Endometrial microvascular endothelial cells (primary cell): ENCODE measurements around the gene ATF4. TPM values are rescaled to one million over a fixed set of nuclear protein-coding genes. Genes with fewer than 3 reads are reported as not detected.

Experiments
- in situ Hi-C: cut with HindIII; loops from 2 replicates; pipeline ENCODE4 v1.10.0; 2017; ENCODE audit warnings: low sequenced_read_pairs, low pct_unique_long_range_greater_than_20kb; ENCODE audit errors: inconsistent ontology term
- total RNA-seq: library from RNA; depleted of rRNA; stranded (reverse); fragments of >200 nt; gene quantifications from one replicate; pipeline ENCODE4 v1.2.3, GENCODE V29; 2015; ENCODE audit errors: inconsistent ontology term

Gene ATF4
- total RNA-seq, 1 donor from 2014 or later = 209 TPM

GRCh38 chr22:39522567-39523300 is 2.4 kb downstream of the ATF4 start:
- in situ Hi-C loops = no loop called here

GRCh38 chr22:39524089-39524752 is 3.9 kb downstream of the ATF4 start:
- in situ Hi-C loops = no loop called here

GRCh38 chr22:39524753-39525657 is 4.6 kb downstream of the ATF4 start:
- in situ Hi-C loops = no loop called here

GRCh38 chr22:39525658-39525975 is 5.3 kb downstream of the ATF4 start:
- in situ Hi-C loops = no loop called here

- in situ Hi-C loops = no loop called here
These were observed 6.4 kb downstream of the ATF4 start for GRCh38 chr22:39526736-39527171.

GRCh38 chr22:39527481-39527961 is 7.2 kb downstream of the ATF4 start:
- in situ Hi-C loops = no loop called here

GRCh38 chr22:39528080-39528661 is 7.8 kb downstream of the ATF4 start:
- in situ Hi-C loops = no loop called here

GRCh38 chr22:39528681-39529486 is 8.5 kb downstream of the ATF4 start:
- in situ Hi-C loops = no loop called here

GRCh38 chr22:39529487-39529851 is 9.1 kb downstream of the ATF4 start:
- in situ Hi-C loops = no loop called here

- in situ Hi-C loops = no loop called here
These were observed 9.8 kb downstream of the ATF4 start for GRCh38 chr22:39530116-39530515.

GRCh38 chr22:39530692-39531331 is 10.4 kb downstream of the ATF4 start:
- in situ Hi-C loops = no loop called here

- in situ Hi-C loops = no loop called here
These were observed 12.1 kb downstream of the ATF4 start, which contains the start of gene RPS19BP1 for GRCh38 chr22:39532215-39533073. Gene RPS19BP1 (minus strand): TSS chr22:39532748. CDS start chr22:39532738, 10 bp downstream.

- in situ Hi-C loops = no loop called here
These were observed 13.7 kb downstream of the ATF4 start for GRCh38 chr22:39534092-39534506.

- in situ Hi-C loops = no loop called here
These were observed 14.4 kb downstream of the ATF4 start for GRCh38 chr22:39534591-39535356.

- in situ Hi-C loops = no loop called here
These were observed 15.0 kb downstream of the ATF4 start for GRCh38 chr22:39535357-39535725.

- in situ Hi-C loops = no loop called here
These were observed 15.6 kb downstream of the ATF4 start for GRCh38 chr22:39535831-39536449.
